Fibroblast of skin of right quadriceps (primary cell): ENCODE data around the gene PEMT.

ENCODE experiments used
- DNase-seq: peaks from one replicate; pipeline ENCODE4 v3.0.0-alpha.2; 2013

The PEMT gene

DNA sequence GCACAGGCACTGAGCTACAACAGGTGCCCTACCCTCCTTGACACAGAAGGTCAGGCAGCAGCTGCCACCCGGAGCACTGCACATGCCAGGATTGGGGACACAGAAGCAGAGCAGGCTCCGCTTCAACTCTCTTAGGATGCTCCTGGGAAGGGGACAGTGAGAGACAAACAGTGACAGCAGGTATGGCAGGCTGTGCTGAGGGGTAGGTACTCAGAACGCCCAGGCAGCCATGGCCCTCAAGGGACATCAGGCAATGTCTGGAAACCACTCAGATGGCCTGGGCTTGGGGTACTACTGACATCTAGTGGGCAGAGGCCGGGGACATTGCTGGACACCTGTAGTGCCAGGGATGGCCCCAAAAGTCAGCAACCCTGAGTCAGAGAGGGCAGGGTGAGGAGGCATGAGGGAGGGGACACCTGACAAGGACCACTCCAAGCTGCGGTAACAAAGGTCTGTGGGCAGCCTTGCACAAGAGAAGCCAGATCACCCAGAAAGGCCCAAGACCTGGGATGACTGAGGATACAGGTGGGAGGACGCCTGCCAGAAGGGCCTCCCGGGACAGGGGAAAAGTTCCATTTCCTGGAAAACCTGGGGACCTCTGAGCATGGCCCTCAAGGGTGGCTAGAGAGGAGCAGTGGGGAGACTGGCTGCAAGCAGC lies 21.2 kb downstream of the PEMT start:
- DNase-seq, result no peak

DNA sequence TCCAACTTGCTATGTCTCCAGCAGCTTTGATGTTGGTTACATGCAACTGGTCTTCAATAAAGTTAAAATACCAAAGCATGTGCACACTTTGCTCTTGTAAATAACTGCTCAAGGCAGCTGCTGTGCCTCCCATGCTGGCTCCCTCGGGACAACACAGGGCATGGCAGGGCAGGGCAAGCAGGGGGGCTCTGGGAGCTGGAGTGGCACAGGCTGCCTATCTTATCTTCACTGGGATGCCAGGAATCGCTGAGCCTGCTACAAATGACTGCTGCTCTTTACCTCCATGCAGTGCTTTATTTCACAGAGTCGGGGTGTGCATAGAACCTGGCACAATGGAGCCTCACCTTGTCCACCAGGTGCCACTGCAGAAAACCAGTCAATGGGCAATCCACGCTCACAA lies 21.8 kb downstream of the PEMT start:
- DNase-seq, result no peak

DNA sequence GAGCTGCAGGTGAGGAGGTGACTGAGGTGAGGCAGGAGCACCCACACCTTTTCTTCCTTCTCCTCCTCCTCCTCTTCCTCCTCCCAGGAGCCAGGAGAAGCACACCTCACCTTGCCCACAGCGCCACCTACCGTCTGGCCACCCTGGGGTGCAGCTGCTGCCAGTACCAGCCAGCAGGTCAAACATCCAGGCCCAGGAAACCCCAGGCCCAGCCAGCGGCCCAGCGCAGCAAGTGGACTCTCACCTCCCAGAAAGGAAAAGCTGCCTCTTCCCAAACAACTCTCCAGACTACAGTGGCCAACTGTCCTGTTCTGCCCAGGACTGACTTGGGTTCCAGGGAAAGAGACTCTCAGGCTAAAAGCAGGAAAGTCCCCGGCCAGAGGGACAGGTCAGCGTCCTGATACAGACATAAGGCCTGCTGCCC lies 22.7 kb downstream of the PEMT start:
- no peak for DNase-seq

DNA sequence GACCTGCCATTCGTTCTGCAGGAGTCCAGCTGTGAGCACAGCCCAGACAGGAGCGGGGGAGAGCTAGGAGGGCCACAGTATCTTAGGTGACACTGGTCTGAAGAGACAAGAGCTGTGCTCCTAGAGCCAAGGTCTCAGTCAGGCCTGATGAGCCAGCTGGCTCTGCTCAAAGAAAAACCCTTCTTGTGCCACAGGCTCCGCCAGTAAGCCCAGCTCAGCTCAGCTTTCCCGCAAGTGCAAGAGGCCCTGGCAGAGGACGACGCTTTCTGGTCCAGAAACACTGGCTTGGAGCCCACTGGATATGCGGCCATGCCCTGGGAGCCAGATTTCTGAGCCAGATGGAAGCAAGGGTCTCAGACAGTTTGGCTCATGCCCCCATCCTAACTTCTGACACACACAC lies 23.9 kb downstream of the PEMT start:
- DNase-seq, result no peak

DNA sequence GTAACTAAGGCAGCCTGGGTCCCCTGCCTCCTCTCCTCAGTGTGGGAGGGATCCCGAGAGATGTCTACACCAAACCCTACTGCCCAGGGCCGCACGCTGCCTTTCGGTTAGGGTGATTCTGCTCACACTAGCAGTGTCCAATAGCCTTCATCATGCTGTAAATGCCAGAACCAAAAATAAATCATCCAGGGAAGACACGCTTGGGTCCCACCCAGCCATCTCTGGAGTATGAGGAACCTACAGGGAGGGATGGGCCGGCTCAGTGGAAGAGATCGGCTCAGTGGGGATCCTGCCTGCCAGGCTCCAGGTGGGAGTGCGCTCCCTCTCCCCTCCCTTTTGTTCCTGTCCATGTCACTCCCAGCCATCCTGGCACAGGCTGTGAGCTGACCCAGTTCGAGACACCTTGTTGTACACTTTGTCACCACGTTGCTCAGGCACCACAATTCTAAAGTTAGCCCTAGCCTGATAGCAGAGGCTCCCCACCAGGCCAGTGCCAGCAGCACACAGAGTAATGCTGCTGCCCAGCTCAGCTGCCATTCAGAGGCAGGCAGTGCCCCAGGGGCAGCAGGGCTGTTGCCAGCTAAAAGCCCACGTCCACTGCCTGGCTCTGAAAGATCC lies 24.5 kb downstream of the PEMT start:
- no peak for DNase-seq

DNA sequence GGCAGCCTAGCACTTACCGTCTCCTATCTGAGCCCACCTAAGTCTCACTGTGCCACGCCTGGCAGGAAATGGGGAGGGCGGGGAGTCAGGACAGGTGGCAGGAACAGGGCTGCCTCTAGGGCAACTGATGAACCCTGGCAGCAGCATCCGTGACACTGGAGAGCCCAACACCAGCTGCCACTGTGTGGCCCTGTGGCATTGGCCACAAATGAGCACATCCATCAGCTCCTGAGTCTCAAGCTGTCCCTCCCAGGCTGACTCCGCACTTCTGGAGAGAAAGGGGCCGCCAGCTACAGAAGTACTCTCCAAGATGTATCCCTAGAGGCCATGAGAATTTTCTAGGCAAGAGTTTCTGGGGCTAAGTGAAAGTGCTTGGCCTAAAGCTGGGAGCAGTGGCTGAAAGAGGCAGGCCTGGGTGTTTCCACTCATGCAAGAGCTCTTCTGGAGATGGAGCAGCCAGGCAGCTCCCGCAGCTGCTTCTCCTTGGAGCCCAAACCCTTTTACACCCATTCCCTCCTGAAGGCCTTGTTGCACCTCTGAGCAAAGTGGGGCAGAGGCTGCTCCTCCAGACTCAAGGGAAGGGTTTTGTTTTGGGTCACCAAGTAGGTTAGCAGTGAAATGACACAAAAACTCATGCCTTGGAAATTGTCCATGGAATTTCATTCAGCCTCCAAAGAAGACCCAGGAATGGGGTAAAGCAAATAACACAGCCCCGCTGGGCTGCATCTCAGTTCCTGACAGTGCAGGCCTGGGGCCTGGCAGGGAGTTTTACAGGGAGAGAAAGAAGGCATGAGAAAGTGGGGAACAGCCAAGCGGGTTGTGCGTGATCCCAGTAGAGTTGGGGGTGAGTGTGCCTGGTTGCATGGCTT lies 25.8 kb downstream of the PEMT start:
- DNase-seq, result no peak

DNA sequence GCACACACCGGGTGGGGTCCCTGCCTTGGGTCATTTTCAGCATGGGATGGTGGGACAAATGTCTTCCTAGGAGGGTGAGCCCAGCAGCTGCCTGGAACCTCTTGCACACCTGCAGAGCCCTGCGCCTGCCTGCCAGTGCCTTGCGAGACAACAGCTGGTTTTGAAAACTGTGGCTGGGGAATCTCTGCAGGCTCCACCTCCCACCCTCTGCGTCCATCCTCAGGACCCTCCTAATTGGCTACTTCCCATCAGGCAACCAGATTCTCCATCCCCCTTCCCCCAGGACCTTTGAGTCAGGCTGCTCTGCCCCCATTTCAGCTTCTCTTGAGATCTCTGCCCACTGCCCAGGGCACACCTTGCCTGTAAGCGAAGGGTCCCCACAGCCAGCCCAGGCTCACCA lies 26.6 kb downstream of the PEMT start:
- DNase-seq, result no peak

DNA sequence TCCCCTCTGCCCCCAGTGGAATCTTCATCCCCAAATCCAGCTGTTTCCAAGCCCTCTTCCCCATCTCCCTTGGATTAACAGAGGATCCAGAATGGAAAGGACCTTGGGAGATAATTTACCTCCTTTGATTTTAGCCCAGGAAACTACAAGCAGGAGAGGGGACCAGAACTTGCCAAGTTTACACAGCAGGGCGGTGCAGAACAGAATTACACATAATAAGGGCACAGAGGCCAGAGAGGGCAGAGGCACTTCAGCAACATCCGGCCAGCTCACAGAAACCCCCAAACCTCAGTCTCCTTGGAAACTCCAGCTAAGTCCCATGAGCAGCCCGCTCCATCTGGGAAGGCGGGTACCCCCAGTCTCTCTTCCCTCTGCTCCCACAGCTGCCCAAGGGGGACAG lies 27.2 kb downstream of the PEMT start:
- DNase-seq, result no peak

DNA sequence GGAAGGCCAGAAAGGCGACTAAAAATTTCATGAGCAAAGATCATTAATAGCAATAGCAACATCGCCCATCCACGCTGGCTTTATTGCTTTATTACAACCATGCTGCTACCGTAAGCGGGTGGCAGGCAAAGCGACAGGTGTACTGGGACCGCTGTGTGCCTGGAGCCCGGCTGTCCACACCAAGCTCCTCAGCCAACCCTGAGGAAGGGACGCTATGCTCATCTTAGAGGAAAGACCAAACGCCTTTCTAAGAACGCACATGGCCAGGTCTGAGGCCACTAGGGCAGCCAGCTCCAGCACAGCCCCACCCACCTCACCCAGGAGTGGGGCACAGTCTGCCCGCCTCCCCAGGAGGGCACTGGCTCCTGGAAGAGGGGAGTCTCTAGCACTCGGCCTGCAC lies 28.0 kb downstream of the PEMT start:
- no peak for DNase-seq

DNA sequence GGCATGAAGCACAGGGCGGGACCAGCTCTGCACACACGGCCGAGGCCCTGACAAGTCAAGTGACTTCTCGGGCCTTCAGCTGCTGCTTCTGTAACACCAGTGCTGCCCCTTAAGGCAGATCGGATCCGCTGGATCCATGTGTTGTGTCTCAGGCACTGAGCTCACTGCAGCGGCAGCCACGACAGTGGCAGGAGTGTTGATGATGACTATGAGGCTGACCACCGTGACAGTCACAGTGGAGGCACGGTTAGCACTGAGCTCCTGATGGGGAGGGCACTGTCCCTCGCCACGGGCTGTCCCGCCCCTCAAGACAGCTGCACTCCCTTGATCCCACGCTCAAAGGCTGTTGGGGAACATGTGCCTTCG lies 29.4 kb downstream of the PEMT start:
- DNase-seq, result no peak

DNA sequence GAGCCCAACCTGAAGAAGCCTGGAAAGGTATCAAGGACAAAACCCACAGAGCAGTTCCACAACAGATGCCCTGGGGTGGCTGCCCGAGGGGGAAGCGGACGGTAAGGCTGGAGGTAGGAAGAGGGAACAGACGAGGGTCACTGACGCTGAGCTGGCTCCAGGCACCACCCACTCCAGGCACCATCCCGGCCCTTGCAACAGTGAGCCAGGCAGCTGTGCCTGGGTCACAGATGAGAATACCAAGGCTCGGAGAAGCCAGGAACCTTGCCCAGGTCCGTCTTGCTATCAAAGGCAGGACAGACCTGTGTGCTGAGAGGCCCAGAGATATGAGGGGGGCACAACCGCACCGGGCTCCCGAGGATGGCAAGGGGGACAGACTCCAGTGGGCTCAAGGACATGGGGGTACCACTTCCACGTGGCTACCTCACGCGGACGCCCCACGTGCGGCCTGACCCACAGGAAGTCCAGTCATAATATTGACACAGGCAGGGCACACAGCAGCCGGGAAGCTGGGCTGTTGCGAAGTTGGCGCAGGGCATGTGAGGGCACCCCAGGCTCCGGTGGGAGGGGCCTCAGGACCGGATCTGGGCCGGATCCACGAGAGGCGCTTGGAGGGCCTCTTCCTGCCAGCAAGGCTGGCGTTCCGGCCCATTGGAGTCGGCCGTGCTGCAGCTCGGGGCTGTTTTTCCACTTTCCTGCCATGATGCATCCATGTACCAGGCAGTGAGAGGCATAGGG lies 29.9 kb downstream of the PEMT start:
- DNase-seq, result no peak

DNA sequence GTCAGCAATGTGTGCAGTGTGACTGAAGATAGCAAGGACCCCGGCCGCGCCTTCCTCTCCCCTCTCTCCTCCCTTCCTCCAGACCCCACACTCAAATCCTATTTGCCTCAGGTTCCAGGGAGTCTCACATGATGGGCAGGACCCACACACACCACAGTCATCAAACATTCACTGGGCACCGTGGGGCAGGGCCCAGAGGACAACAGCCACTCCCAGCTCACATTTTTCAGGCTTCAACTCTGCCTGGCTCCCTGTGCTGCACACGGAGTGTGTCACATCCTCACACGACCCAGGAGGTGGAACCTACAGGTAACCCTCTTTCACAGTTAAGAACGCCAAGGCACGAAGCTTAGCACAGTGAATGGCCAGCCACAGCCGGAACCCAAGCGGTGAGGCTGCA lies 30.5 kb downstream of the PEMT start:
- no peak for DNase-seq

DNA sequence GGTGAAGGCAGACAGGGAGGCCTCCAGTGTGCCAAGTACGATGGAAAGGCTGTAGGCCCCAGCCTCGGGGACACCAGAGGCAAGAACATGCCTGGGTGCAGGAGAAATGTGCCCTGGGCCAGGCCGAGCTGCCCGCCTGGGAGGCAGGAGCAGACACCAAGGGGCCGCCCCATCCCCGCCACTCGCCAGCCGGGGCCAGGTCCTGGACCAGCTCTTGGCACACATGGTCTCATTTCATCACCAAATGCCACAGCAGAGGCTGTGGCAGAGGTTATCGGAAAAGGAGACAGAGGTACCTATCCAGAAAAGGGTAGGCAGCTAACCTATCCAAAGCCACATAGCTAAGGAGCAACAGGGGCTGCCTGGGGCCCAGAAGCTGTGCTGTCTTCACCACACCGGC lies 31.3 kb downstream of the PEMT start:
- no peak for DNase-seq

DNA sequence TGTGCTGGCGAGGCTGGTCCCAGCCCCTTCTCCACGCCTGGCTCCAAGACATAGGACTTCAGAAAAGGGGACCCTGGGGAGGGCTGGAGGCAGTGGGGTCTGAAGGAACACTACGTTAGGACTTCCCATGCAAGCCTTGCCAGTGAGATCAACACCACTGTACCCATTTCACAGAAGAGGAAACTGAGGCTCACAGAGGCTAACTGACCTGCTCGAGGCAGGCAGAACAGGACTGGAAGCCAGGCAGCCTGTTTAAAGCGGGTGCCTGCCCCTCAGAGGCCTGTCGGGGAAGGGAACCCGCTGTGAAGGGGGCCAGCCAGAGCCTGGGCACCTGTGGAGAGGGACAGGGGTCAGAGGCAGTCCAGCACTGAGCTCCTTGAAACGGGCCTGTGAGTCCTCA lies 32.3 kb downstream of the PEMT start:
- no peak for DNase-seq

DNA sequence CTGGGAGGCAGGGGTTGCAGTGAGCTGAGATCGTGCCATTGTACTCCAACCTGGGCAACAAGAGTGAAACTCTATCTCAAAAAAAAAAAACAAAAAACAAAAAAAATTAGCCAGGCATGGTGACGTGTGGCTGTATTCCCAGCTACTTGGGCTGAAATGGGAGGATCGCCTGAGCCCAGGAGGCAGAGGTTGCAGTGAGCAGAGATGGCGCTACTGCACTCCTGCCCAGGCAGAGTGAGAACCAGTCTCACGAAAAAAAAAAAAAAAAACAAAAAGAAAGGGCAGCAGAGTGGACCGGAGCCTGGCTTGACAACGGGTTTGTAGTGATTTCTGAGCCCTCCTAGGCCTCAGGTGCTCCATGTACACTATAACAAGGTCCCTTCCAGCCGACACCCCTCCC lies 33.1 kb downstream of the PEMT start:
- no peak for DNase-seq

DNA sequence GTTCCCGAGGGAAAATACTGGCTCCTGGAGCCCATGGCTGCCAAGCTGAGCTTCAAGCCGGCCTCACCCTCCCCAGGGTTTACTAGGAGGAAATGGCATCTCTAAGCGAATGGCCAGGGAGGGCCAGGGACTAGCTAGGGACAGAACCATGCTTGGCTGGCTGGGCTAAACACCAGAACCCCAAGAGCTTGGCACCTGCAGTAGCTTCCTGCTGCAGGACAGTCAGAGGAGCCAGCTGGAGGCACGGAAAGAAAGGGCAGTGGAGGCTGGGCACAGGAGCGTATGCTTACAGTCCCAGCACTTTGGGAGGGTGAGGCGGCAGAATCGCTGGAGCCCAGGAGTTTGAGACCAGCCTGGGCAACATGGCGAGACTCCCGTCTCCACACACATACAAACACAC lies 33.7 kb downstream of the PEMT start:
- DNase-seq, result no peak

DNA sequence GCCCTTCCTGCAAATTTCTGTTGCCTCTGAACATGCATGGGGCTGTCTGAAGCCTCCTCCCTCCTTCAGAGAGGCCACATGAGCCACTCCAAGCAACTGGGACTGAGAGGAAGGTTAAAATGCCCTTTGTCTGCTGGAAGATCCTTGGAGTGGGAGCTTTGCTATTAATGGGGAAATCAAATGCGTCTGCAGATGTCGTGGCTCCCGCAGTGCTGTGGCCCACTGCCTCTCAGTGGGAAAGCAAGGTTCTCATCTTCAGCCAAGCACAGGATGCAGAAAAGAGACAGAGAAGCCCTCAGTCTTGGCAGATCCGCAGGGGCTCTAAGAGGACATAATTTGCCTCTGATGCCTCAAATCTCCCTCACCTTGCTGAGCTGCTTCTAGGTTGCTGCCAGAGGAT lies 34.8 kb downstream of the PEMT start:
- no peak for DNase-seq

DNA sequence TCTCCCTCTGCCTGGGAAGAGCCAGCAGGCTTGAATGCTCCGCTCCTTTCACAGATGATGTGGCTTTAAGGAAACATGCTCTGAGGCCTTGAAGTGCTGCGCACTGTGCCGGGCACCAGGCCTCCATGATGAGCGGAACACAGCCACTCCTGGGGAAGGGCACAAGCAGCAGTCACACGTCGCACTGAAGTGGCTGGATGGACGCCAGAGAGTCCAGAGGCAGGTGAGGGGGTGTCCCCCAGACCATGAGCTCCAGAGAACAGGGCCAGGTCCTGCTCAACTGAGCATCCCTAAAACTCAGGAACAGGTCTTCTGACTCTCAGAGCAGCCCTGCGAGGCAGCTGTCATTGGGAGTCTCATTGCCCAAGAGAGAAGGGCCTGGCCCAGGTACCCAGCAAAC lies 35.6 kb downstream of the PEMT start:
- DNase-seq, result no peak

DNA sequence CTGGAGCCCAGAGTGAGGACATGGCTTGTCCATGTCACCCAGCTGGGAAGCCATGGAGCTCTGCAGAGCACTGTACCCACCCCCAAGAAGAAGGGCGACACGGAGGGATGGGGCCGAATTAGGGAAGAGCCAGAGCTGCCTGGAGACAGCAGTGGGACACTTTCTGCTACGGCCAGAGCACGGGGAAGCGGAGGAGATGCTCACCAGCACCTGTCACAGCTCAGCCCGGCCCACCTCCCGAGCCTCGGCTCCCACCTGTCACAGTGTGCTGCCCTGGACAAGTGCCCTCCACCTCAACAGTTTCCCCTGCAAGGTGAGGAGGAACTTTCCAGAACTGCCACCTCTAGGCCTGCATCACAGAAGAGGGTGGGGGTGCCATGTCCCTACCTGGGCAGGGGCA lies 36.4 kb downstream of the PEMT start:
- DNase-seq, result no peak

DNA sequence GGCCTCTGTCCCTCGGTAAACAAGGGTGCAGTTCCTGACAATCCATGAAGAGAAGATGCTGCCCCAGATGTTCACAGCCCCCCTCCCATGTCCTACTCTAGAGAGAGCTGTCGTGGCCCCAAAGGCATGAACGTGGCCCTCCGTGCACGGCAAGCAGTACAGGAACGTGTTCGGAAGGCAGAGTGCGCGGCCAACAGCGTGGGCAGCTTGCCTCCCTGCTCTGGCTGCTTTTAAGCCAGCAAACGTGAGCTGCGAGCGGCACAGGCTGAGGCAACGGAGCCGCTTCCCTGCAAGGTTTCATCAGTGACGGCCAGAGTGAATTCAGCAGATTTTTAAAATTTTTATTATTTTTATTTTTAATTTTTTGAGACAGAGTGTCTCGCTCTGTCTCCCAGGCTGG lies 37.2 kb downstream of the PEMT start:
- no peak for DNase-seq

DNA sequence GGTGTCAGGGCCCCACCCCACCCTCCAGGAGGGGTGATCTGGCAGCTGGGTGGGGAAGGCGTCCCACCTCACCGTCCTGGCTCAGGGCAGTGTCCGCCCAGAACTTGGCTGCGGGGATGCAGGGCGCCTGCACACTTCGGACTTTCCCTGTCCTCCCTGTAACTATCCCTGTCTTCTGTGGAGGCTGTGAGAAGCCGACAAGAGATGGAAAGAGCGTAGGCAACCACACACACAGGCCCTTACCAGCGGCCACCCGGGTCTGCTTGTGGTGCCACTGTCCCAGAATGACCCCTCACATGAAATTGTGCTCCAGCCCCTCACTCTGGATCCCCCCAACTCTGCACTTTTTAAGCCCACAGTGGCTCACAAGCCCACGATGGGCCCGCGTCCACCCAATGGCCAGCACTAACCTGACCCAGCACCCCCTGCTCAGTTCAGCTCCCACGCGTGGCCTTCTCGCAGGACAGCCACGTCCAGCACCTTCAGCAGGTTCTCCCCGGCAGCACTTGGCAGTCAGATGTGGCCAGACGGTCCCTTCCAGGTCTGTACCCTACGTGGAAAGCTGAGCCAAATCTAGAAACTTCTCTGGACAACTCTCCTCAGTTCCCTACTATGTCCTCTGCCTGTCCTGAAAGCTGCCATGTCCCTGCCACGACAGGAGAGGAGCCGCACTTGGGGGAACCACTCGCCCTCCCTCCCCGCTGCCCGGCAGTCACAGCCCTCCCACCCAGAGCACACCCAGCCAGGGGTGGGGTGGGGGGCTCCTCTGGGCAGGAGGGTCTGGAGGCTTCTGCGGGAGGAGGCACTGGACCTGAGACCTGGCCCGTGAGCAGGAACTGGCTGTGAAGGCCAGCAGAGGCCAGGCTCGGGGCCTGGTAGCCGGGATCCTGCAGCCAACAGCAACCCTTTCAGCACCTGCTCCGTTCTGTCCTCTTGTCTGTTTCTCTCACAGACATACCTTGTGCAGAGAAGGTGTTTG lies 38.0 kb downstream of the PEMT start:
- no peak for DNase-seq
